GM21367 (cell line): ENCODE data around the gene RABGAP1.

Source experiments
- ATAC-seq: cut with Tn5 transposase; IDR thresholded peaks from one replicate; pipeline ENCODE4 v1.9.1; 2021; ENCODE audit not compliant: unreplicated experiment

The RABGAP1 gene

GRCh38 chr9:123080444-123080843 lies 139.6 kb downstream of the RABGAP1 start:
- ATAC-seq = no peak

- ATAC-seq = no peak
These were observed 141.0 kb downstream of the RABGAP1 start for GRCh38 chr9:123081824-123082223.

DNA sequence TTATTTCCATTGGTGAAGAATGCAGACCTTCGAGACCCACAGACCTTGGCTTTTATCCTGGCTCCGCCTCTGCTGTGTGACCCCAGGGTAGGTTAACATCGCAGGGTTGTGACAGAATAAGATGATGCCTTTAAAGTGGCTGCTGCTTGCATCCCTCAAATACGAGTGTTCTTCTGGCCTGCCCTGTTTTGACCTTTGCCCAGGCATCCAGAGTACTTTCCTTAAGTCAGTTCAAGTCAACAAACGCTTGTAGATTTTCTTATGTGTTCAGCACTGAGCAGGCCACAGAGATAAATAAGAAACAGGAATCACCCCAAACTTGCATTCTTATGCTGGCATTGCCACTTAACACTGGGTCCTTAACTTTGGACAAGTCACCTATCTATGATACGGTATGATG lies 142.9 kb downstream of the RABGAP1 start:
- ATAC-seq = no peak

DNA sequence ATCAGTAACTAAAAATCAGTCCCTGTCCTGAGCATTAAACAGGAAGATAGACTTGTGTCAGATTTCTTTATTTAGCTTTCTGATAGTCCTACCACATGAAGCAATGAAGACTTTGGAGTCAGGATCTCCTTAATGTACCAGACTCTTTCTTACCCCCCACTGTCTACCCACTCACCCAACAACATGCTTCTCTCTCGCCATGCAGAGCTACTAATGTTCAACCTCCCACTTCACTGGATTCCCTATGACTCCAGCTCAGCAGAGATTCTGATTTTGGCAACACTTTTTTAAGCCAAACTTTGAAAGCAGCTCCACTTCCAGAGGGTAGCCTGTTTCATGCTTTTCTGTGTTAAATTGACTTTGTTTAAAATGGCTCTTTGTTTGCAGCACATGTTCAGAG lies 143.4 kb downstream of the RABGAP1 start:
- no peak for ATAC-seq

DNA sequence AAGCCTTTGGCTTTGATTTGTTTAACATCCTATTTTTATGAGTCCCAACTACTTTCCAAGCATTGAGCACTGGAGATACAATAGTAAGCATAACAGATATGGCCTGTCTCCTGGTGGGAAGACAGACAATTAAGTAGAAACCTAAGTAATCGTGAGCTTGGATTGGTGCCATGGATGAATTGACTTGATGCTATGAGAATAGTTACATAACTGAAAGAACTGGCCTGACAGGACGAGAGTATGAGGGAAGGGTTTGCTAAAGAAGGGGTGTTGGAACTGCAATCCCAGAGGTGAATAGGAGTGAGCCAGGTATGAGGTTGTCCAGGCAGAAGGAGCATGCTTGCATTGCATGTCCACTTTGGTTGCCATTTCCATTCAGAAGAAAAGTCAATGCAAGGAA lies 145.1 kb downstream of the RABGAP1 start:
- no peak for ATAC-seq

DNA sequence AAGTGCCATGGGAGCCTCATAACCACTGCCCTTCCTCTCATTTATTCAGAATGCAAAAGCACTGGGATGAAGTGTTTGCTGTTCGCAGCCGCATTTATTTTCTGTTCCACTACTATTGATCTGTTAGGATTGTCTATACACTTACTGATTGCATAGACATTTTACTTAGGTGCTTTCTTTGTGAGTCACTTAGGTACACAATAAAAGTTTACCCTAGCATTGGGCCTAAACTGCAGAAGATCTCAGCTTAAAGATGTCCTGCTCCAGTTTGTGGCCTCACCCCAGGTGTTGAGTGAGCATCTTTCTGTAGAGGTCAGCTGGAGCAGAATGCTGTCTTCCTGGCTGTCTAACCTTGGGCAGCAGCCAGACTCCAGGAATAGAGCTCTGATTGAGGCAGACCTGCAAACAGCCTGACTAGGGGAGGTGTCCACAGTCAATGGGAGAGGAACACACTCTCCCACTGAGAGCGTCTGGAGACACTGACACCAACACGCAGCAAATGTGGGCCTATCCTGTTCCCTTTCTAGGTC lies 146.6 kb downstream of the RABGAP1 start:
- no peak for ATAC-seq

GRCh38 chr9:123089040-123089439 lies 148.2 kb downstream of the RABGAP1 start:
- no peak for ATAC-seq

DNA sequence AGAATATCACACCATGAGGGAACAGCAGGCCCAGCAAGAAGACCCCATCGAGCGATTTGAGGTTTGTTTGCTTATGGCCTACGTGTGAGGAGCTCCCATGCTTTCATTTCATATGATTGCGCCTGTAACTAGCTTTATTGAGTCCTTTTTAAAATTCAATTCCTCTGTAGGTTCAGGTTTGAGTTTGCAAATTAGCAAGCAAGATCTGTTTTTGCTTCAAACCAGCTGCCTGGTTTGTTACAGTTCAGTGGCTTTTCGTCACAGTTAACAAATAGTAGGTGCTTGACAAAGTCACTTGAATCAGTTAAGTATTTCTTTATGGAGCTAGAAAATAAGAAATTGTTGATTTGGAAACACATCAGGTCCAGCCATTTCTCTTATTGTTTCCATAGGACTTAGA lies 149.0 kb downstream of the RABGAP1 start:
- no peak for ATAC-seq

GRCh38 chr9:123090198-123090896 lies 149.5 kb downstream of the RABGAP1 start:
- ATAC-seq = no peak

- no peak for ATAC-seq
These were observed 150.1 kb downstream of the RABGAP1 start for GRCh38 chr9:123090956-123091355.

- ATAC-seq = no peak
These were observed 150.6 kb downstream of the RABGAP1 start for GRCh38 chr9:123091459-123091858.

DNA sequence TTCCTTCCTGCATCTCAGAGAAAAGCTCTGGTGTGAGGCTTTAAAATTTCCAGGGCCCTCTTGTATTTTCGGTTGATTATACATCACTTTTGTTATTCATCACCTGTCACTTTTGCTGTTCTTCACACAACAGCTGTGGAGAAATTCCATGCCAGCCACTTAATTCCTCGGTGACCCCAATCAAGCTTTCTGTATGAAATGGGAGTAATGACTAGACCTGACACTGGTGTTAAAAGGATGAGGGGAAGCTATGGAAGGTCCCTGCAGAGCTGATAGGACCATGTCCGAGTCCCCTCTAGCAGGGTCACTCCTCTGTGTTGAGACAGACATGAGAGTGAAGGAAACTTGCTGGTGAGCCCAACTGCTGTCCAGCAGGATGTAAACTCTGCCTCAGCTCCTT lies 152.3 kb downstream of the RABGAP1 start:
- no peak for ATAC-seq

GRCh38 chr9:123096987-123097386 lies 156.2 kb downstream of the RABGAP1 start:
- ATAC-seq = no peak

GRCh38 chr9:123097430-123098095 lies 156.7 kb downstream of the RABGAP1 start:
- no peak for ATAC-seq

- no peak for ATAC-seq
These were observed 157.3 kb downstream of the RABGAP1 start for GRCh38 chr9:123098096-123098459.

- ATAC-seq = no peak
These were observed 158.2 kb downstream of the RABGAP1 start for GRCh38 chr9:123099042-123099441.

DNA sequence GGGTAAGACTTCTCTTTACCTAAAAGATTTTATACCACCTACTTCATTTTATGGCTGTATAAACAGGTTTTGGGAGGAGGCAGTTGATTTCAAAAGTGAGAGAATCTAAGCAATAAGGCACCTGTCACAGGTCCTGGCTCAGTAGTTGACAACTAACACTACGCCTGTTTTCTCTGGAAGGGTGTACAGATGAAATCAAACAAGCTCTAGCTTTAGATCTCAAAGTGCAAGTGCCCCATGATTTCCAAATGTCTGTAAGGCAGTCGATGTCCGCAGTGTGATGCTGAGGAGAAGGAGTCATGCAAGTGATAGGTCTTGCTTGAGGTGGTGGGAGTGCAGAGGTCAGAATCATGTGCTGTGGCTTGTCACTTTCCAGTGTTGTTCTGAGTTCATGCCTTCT lies 158.7 kb downstream of the RABGAP1 start:
- no peak for ATAC-seq

- no peak for ATAC-seq
These were observed 161.7 kb downstream of the RABGAP1 start for GRCh38 chr9:123102375-123103113.

DNA sequence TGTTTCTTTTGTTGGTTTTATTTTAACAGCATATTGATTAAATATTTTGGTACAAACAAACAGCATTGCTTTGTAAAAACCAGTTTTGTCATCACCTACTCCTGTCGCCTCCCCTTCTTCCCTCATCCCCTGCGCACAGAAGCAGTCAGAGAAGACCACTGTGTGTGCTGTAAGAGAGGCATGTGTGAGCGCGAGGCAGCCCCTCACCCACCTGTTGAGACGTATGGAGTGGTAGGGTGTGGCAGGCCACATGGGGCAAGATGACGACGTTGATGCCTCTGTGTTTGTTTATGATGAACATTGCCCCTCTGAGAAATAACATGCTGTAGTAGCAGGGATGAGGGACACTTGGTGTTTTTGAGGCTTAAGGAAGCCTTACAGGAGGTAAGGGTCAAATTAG lies 164.0 kb downstream of the RABGAP1 start:
- no peak for ATAC-seq

DNA sequence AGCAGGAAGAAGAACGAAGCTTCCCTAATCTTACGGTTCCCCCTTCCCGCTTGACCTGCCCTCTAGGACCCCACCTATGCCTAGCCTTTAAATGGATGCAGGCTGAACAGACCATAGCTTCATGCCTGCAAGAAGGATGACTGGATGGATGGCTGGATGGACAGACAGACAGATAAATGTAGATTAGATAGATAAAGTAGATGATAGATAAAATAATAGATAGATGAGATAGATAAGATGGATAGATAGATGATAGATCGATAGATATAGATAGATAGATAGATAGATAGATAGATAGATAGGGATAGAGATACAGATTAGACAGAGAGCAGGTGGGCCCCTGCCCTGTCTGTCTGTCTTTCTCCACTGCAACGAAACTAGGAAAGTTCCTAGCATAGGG lies 164.7 kb downstream of the RABGAP1 start:
- ATAC-seq = no peak

DNA sequence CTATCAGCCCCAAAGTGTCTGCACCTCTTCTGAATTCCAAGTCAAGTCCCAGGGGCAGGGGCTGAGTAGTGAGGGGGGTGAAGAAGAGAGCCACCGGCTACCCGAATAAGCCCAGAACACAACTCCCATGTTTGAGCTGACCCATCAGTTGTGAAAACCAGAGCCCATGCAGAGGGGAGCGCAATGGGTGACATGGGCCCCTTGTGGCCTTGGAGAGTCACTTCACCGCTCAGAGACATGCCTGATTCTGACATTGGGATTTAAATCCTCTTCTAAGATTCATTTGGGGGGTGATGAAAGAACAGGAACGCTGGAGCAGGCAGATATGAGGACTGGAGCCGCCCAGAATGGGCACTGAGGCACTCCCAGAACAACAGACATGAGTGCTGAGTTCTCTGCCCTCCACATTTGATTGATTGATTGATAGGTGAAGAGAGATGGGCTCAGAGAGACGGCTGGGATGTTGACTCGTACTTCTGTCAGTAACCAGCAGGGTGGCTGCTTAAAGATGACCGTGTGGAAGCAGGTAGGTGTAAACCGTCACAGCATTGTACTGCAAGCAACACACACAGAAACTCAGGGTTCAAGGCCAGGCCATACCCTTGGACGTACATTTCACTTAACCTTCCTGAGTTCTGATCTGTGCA lies 166.9 kb downstream of the RABGAP1 start:
- ATAC-seq = no peak
